Thymus (tissue), 11 donors: ENCODE data around the gene KCND3. TPM values are rescaled to one million over a fixed set of nuclear protein-coding genes. Genes with fewer than 3 reads are reported as not detected.
A peak's percentile ranks its signal among the peaks of the same experiment; 100 is the strongest.

ENCODE experiments used
- DNase-seq, 9 donors: peaks; one replicate each; pipeline ENCODE4 v3.0.0-alpha.2; 2013; ENCODE audit warnings: low spot score in 9 of 9, low read depth in 6 of 9, missing footprints in 1 of 9
- H3K27ac ChIP-seq, 2 donors: one replicate each; pipeline ENCODE4 v1.5.1; 2013; ENCODE audit warnings: control low read depth in 1 of 2, low read depth in 1 of 2, low read length in 1 of 2, mild to moderate bottlenecking in 1 of 2, moderate library complexity in 1 of 2
- H3K27me3 ChIP-seq, 2 donors: one replicate each; pipeline ENCODE4 v1.5.1; 2013; ENCODE audit warnings: low read length in 1 of 2; ENCODE audit not compliant: control insufficient read depth in 2 of 2, insufficient read depth in 1 of 2
- H3K36me3 ChIP-seq, 2 donors: one replicate each; pipeline ENCODE4 v1.5.1; 2013; ENCODE audit warnings: low read length in 1 of 2, mild to moderate bottlenecking in 1 of 2, moderate library complexity in 1 of 2; ENCODE audit not compliant: control insufficient read depth in 2 of 2, insufficient read depth in 2 of 2
- H3K4me1 ChIP-seq, 2 donors: one replicate each; pipeline ENCODE4 v1.5.1; 2013; ENCODE audit warnings: low read length in 2 of 2; ENCODE audit not compliant: control insufficient read depth in 2 of 2, insufficient read depth in 2 of 2
- H3K4me3 ChIP-seq, 2 donors: one replicate each; pipeline ENCODE4 v1.5.1; 2013; ENCODE audit warnings: low read length in 2 of 2, control low read depth in 1 of 2, mild to moderate bottlenecking in 1 of 2
- H3K9me3 ChIP-seq, 2 donors: one replicate each; pipeline ENCODE4 v1.5.1; 2013; ENCODE audit warnings: low read length in 1 of 2, mild to moderate bottlenecking in 1 of 2; ENCODE audit not compliant: control insufficient read depth in 2 of 2, insufficient read depth in 1 of 2
- WGBS: extraction: QIAGEN DNeasy Blood & Tissue Kit; methylation state at CpG from one replicate; pipeline ENCODE4 v1.1.7; 2013; 5-methylcytosine and 5-hydroxymethylcytosine counted together
- polyA plus RNA-seq: library from polyadenylated mRNA; stranded (reverse); fragments of 200-250 nt; gene quantifications from one replicate; pipeline ENCODE4 v1.2.3, GENCODE V29; 2013
- total RNA-seq: library from RNA; stranded (reverse); fragments of 120-200 nt; gene quantifications from one replicate; pipeline ENCODE4 v1.2.4, GENCODE V29; 2013
- donor health status: healthy.

KCND3 gene
- total and polyA plus RNA-seq, 2 donors: 0.33 to 0.73 TPM

GRCh38 chr1:111776391-111776790 lies 213.1 kb downstream of the KCND3 start:
- H3K4me3 ChIP-seq: no peak overlapping the region
- no peaks in the 10 kb centered on the region for H3K9me3 ChIP-seq
- no peaks in the 10 kb centered on the region for H3K36me3 ChIP-seq
- 97% methylated on average over 2 of the region's 2 CpGs for WGBS
- no peaks in the 10 kb centered on the region for H3K4me1 ChIP-seq
- no peak overlapping the region for H3K27ac ChIP-seq
- no peak for DNase-seq
- H3K27me3 ChIP-seq: peaks cover 0 to 10% of the 10 kb centered on the region in 2 donors

- no peaks in the 10 kb centered on the region for H3K36me3 ChIP-seq
- H3K27ac ChIP-seq: no peak overlapping the region
- DNase-seq: no peak
- 96% methylated on average over 9 of the region's 9 CpGs for WGBS
- H3K27me3 ChIP-seq: peaks cover 0 to 10% of the 10 kb centered on the region in 2 donors
- no peak overlapping the region for H3K4me3 ChIP-seq
- H3K4me1 ChIP-seq: no peaks in the 10 kb centered on the region
- H3K9me3 ChIP-seq: no peaks in the 10 kb centered on the region
These were observed 213.5 kb downstream of the KCND3 start for GRCh38 chr1:111775966-111776365.

- no peak overlapping the region for H3K4me3 ChIP-seq
- H3K36me3 ChIP-seq: peaks cover 7 to 19% of the 10 kb centered on the region in 2 donors
- H3K9me3 ChIP-seq: no peaks in the 10 kb centered on the region
- H3K27me3 ChIP-seq: no peaks in the 10 kb centered on the region
- DNase-seq: no peak
- no peaks in the 10 kb centered on the region for H3K4me1 ChIP-seq
- H3K27ac ChIP-seq: no peak overlapping the region
- 98% methylated on average over 4 of the region's 4 CpGs for WGBS
These were observed 218.6 kb downstream of the KCND3 start for GRCh38 chr1:111770916-111771315.

- peak; percentile 29 to 81 (median 52) for DNase-seq
- WGBS: 55% methylated on average over 6 of the region's 6 CpGs
- no peaks in the 10 kb centered on the region for H3K27me3 ChIP-seq
- no peaks in the 10 kb centered on the region for H3K4me1 ChIP-seq
- H3K9me3 ChIP-seq: no peaks in the 10 kb centered on the region
- H3K36me3 ChIP-seq: peaks cover 13 to 31% of the 10 kb centered on the region in 2 donors
- no peak overlapping the region for H3K4me3 ChIP-seq
- H3K27ac ChIP-seq: no peak overlapping the region
These were observed 219.8 kb downstream of the KCND3 start for GRCh38 chr1:111769517-111770146.

GRCh38 chr1:111768625-111769024 lies 220.8 kb downstream of the KCND3 start:
- Histone ChIP-seq H3K27ac (no peak overlapping the region), H3K27me3 (no peaks in the 10 kb centered on the region), H3K9me3 (no peaks in the 10 kb centered on the region), H3K4me3 (no peak overlapping the region), H3K36me3 (peaks cover 16 to 39% of the 10 kb centered on the region in 2 donors), H3K4me1 (no peaks in the 10 kb centered on the region)
- no peak for DNase-seq

GRCh38 chr1:111768023-111768422 lies 221.4 kb downstream of the KCND3 start:
- H3K27me3 ChIP-seq: no peaks in the 10 kb centered on the region
- H3K36me3 ChIP-seq: peaks cover 19 to 42% of the 10 kb centered on the region in 2 donors

GRCh38 chr1:111762332-111762731 lies 227.1 kb downstream of the KCND3 start:
- no peak for DNase-seq
- Histone ChIP-seq H3K27me3 (no peaks in the 10 kb centered on the region), H3K4me3 (no peak overlapping the region), H3K4me1 (no peaks in the 10 kb centered on the region), H3K27ac (no peak overlapping the region), H3K36me3 (peaks cover 24 to 70% of the 10 kb centered on the region in 2 donors), H3K9me3 (no peaks in the 10 kb centered on the region)
- 100% methylated on average over 2 of the region's 2 CpGs for WGBS

More at GRCh38 chr1:111768023-111768422, 221.4 kb downstream of the KCND3 start:
- DNase-seq: no peak
- no peak overlapping the region for H3K4me3 ChIP-seq
- no peaks in the 10 kb centered on the region for H3K9me3 ChIP-seq
- H3K4me1 ChIP-seq: no peaks in the 10 kb centered on the region
- H3K27ac ChIP-seq: no peak overlapping the region

GRCh38 chr1:111761717-111762116 lies 227.8 kb downstream of the KCND3 start:
- Histone ChIP-seq H3K4me3 (no peak overlapping the region), H3K27me3 (no peaks in the 10 kb centered on the region), H3K36me3 (peaks cover 24 to 67% of the 10 kb centered on the region in 2 donors), H3K9me3 (no peaks in the 10 kb centered on the region), H3K4me1 (peaks cover 3 to 6% of the 10 kb centered on the region in 2 donors), H3K27ac (no peak overlapping the region)
- no peak for DNase-seq
- WGBS: 99% methylated on average over 2 of the region's 2 CpGs

- Histone ChIP-seq H3K27ac (no peak overlapping the region), H3K27me3 (no peaks in the 10 kb centered on the region), H3K36me3 (peaks cover 8 to 37% of the 10 kb centered on the region in 2 donors), H3K9me3 (no peaks in the 10 kb centered on the region), H3K4me3 (no peak overlapping the region), H3K4me1 (peaks cover 11 to 26% of the 10 kb centered on the region in 2 donors)
- WGBS: 87% methylated on average over 2 of the region's 2 CpGs
- no peak for DNase-seq
These were observed 231.1 kb downstream of the KCND3 start for GRCh38 chr1:111758373-111758772.
